Measurements from ENCODE around the gene CACNA1F.
"Not testable (repeated sequence)": the region's sequence is repeated elsewhere in the genome, so short reads cannot be mapped to it uniquely, and the experiment has no call there.

The CACNA1F gene

DNA sequence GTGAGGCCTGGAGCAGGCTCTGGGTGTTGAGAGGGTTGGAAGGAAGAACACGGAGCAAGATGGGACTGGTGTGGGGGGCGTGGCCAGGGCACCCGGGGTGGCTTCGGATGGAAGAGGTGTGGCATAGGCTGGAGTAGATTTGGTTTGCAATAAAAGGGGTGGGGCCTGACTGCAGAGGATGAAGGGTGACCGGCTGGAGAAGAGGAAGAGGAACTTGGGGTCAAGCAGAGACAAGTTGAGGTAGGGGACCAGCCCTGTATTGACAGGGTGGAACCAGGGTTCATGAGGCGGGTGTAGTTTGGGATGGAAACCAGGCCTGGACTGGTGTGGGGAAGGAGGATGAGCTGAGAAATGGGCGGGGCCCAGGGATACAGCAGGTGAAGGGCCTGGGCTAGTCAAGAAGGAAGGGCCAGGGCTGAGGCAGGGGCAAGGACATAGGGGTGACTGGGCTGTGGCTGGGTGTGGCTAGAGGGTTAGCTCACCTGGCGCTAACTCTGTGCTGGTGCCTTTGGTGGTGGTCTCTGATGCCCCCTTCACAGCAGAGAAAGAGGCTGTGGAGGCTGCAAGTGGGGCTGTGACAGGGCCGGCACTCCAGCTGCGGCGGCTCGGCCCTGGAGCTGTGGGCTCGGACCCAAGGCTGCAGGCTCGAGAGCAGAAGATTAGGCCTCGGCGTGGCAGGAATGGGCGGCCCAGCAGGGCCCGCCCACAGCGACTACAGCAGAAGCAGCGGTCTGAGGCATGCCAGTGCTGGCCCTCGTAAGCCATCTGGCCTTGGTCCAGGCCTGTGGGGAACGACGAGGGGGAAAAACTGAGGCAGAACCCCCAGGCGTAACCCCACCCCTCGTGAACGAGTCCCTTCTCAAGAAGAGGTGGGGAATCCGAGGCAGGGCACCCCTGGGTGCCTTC, 56.5 kb downstream of the CACNA1F start:
- no peak for TF ChIP-seq POLR2A (IDR thresholded peaks at IDR 0.05; ENCODE audit: low read depth, low read length)
- no peak for DNase-seq (ENCODE audit: insufficient read length, low spot score)
- no peak for FAIRE-seq

DNA sequence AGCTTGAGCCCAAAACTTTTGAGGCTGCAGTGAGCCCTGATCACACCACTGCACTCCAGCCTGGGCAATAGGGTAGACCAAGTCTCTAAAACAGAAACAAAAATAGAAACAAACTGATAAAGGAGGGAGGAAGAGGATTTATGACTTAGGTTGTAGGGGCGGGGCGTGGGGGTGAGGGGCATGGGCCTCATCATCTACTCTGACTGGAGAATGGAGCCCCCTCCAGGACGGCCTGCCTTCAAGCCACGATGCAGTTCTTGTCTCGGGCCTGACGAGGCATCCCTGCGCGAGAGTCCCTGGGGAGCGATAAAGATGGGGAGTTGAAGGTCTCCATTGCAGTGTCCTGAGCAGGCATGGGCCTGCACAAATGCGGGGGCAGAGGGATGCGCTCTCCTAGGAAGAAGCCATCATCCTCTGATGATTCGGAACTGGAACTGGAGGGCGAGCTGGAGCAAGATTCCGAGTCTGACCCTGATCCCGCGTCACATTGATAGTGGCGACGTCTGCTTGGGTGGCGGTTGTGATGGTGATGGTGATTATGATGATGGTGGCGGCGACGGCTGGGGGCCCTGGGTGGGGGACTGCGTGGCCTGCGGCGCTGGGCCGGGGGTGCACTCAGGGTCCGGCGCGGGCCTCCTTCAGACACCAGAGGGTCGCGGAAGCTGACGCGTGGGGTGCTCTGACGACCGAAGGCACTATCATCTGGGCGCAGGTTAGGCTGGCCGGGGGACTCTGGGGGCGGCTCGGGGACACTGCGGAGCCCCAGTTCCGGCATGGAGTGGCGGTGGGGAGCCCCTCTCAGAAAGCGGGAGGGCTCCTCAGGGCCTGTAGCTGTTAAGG, 57.5 kb downstream of the CACNA1F start:
- FAIRE-seq (no peak), DNase-seq (ENCODE audit: insufficient read length, low spot score) (no peak)
- no peak for TF ChIP-seq POLR2A (IDR thresholded peaks at IDR 0.05; ENCODE audit: low read depth, low read length)

GRCh38 chrX:49174723-49175122, 58.4 kb downstream of the CACNA1F start:
- no peak for DNase-seq (ENCODE audit: insufficient read length, low spot score)
- no peak for FAIRE-seq
- TF ChIP-seq POLR2A (IDR thresholded peaks at IDR 0.05; ENCODE audit: low read depth, low read length) = no peak

- not testable (repeated sequence) for DNase-seq (ENCODE audit: insufficient read length, low spot score); FAIRE-seq
Measured at GRCh38 chrX:49173544-49173943, 59.6 kb downstream of the CACNA1F start.

- 0 out of 2 replicates have a peak, but pooled peaks have one; percentile 9 for TF ChIP-seq POLR2A (IDR thresholded peaks at IDR 0.05; ENCODE audit: low read depth, low read length)
- FAIRE-seq (no peak), DNase-seq (ENCODE audit: insufficient read length, low spot score) (no peak)
Measured at GRCh38 chrX:49172280-49172780, 60.8 kb downstream of the CACNA1F start.

- DNase-seq (ENCODE audit: insufficient read length, low spot score) (no peak), FAIRE-seq (no peak)
- peak; percentile 81 for TF ChIP-seq POLR2A (IDR thresholded peaks at IDR 0.05; ENCODE audit: low read depth, low read length)
Measured at GRCh38 chrX:49171752-49172279, 61.3 kb downstream of the CACNA1F start, which contains the start of gene PLP2. Gene PLP2 (plus strand): TSS chrX:49171898. CDS start chrX:49172001, 103 bp downstream.

DNA sequence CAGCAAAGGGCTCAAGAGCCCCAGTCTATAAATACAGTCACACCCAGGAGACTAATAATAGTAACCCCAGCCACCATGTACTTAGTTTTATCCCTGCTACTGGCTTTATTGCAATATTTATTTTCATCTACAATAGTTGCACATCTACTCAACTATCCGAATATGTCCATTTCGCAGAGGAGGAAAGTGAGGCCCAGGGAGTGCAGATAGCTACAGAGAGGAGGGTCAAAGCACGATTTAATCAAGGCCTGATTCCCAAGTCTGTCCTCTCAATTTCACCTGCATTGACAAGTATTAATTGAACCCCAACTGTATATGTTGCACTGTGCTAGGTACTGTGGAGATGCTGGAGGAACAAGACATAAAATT, 65.4 kb downstream of the CACNA1F start:
- DNase-seq (ENCODE audit: insufficient read length, low spot score) (no peak), FAIRE-seq (no peak)
- TF ChIP-seq POLR2A (IDR thresholded peaks at IDR 0.05; ENCODE audit: low read depth, low read length) = no peak

GRCh38 chrX:49166914-49167739, 66.0 kb downstream of the CACNA1F start:
- no peak for FAIRE-seq
- DNase-seq (ENCODE audit: insufficient read length, low spot score) = peak; percentile 42

DNA sequence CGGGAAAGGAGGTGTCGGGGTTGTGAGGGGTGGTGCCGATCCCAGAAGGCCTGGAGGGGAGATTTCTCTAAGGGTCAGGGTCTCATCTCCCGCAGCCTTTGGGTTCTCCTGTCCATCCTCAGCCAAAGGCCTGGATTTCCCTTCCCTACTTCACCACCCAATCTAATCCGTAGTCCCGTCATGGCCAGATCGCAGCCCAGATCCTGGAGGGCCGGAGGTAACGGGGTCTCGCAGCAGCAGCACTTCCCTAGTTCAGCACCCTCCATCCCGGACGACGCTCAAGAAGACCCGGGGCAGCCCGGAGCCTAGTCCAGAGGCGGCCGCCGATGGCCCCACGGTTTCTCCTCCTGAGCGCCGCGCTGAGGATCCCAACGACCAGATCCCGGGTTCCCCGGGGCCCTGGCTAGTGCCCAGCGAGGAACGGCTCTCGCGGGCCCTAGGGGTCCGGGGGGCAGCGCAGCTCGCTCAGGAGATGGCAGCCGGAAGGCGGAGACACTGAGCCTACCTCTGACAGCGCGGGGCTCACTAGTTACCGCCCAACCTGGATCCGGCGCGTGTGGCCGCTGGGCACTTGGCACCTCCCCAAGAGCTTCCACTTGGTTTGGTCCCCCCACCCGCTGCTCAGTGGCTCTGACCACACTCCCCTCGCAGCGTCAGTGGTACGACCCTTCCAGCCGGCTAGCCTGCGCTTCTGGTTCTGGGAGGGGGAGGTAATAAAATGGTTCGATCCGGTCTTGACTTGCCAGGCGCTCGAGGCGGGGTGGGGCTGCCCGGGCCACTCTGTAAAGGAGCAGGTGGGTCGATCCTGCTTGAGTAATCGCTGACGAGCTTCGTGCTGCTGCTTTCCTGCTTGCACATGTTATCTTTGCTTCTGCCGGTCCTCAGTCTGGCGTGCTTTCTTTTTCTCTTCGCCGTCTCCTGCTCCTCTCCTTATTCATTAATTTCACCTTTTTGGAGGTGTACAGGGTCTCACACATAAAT, 66.9 kb downstream of the CACNA1F start:
- DNase-seq (ENCODE audit: insufficient read length, low spot score) (no peak), FAIRE-seq (no peak)
- TF ChIP-seq POLR2A (IDR thresholded peaks at IDR 0.05; ENCODE audit: low read depth, low read length) = no peak

More at GRCh38 chrX:49166914-49167739, 66.0 kb downstream of the CACNA1F start:
- no peak for TF ChIP-seq POLR2A (IDR thresholded peaks at IDR 0.05; ENCODE audit: low read depth, low read length)

- DNase-seq (ENCODE audit: insufficient read length, low spot score) (no peak), FAIRE-seq (no peak)
Measured at GRCh38 chrX:49164589-49165360, 68.4 kb downstream of the CACNA1F start.

More at GRCh38 chrX:49164589-49165360, 68.4 kb downstream of the CACNA1F start:
- TF ChIP-seq POLR2A (IDR thresholded peaks at IDR 0.05; ENCODE audit: low read depth, low read length) = no peak

All from H54 (cell line).